ENCODE results near the gene PTGS1.
"Not testable (repeated sequence)": the region's sequence is repeated elsewhere in the genome, so short reads cannot be mapped to it uniquely, and the experiment has no call there.

Gene PTGS1

DNA sequence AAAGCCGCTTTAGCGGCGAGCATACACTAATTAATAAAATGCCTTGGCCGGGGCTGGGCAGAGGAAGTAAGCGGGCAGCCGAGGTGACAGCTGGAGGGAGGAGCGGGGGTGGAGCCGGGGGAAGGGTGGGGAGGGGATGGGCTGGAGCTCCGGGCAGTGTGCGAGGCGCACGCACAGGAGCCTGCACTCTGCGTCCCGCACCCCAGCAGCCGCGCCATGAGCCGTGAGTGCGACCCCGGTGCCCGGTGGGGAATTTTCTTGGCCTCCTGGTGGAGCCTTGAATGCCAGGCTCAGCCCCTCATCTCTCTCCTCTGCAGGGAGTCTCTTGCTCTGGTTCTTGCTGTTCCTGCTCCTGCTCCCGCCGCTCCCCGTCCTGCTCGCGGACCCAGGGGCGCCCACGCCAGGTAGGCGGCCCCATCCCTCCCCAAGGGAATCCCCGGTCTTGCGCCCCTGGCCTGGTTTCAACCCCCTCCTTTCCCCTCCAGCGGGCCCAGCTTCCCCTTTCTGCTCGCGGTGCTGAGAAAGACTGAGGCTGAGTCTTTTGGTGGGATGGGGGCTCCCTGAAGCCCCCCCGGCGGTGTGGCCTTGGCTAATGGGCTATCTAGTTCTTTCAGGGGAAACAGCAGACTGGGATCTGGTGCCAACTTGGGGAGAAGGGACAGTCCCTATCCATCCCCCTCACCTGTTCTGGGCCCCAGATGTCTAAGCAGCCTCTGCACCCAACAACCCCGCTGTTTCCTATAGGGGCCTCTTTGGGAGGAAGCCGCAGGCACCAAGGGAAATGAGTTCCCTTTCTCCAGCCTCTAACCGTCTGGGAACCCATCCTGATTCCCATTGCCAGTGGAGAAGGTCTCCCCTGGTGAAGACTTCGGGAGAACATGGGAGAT is at the start of gene PTGS1:
PTGS1 (plus strand) TSS at position 156 of the 887 bp plus-strand sequence; CDS start at position 217, 61 bp downstream.
- no peak for DNase-seq

GRCh38 chr9:122322553-122322952 is 48.3 kb upstream of the PTGS1 start:
- no peak for DNase-seq

DNA sequence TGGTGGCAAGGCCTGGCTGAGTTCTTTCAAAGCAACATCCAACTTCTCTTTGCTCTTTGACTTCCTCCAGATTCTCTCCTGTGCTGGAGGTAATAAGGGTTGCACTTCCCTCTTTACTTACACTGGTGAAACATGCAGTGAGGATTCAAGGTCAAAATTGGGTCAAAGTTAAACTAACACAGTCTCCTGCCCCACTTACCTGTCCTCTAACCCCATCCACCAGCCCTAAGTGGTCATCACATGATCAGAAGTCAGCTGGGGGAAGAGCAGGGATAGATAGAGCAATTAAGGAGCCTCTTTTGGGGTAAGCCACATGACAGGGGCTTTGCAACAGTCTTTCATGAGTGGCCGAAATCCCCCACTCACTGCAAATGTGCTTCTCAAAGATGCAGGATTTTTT is 46.2 kb upstream of the PTGS1 start:
- not testable (repeated sequence) for DNase-seq

- no peak for DNase-seq
These were observed 45.7 kb upstream of the PTGS1 start for GRCh38 chr9:122325124-122325523.

DNA sequence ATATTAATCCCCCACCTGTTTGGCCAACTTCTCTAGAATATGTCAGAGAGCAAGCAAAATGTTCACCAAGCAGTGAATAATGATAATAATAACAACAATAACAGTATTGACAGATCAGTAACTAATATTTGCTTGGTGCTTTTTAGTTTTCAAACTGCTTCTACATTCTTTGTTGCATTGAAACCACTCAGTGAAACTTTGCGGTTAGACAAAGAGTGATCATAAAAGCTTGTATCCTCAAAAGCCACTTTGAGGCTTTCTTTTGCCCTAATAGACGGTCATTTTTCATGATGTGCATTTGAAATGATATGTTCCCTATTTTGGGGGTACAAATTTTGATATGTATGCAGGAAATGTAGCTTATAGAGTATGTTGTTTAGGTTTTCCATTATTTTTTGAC is 43.6 kb upstream of the PTGS1 start:
- no peak for DNase-seq

DNA sequence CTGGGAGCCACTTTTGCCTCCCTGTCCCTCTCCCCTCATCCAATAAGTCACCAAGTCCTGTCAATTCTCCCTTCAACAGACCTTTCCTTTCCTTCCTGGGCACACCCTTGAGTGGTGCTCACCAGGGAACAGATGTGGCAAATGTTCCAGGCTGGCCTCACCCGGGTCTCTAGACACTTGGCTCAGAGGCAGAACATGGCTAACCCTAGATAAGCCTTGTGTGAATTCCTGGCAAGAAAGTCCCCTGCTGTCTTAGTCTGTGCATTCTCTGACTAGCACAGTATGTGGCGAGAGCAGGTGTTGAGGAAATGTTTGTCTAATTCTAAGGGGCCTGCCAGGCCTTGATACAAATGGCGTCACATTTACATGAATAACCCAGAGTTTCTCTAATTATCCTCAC is 41.2 kb upstream of the PTGS1 start:
- DNase-seq: no peak

- DNase-seq: not testable (repeated sequence)
These were observed 40.4 kb upstream of the PTGS1 start for GRCh38 chr9:122330466-122330865.

DNA sequence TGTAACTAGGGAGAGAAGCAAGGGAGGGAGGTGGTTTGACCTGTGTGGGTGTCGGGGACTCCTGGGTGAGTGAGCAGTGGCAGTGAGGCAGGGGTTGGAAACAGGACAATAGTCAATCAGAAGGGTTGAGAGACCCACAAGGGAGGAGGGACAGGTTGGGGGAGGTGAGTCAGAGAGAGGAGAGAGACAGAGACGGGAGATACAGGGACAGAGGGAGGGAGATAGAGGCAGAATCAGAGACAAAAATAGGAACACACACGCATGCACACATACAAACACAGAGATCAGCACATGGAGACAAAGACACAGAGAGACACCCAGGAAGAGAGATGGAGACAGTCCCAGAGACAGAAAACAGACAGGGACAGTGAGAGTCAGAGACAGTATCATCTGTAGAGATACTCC is 39.3 kb upstream of the PTGS1 start:
- DNase-seq: no peak

- DNase-seq: no peak
These were observed 38.7 kb upstream of the PTGS1 start for GRCh38 chr9:122332083-122332482.

DNA sequence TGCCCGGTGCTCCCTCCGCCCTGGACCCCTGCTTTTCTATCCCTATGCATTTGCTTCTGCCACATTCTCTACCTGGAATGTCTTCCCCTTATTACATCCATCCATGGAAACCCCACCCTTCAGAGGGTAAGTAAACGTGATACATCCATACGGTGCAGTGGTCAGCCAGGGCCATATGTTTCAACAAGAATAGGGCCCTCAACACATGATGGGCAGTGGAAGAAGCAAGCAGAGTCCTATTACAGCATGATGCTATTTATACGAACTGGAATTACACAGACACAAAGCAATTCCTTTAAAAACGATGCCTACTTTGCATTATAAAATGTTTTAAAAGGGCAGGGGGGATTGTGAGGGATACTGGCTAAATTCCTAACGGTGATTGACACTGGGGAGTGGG is 38.2 kb upstream of the PTGS1 start:
- DNase-seq: no peak

GRCh38 chr9:122333169-122333808 is 37.5 kb upstream of the PTGS1 start:
- DNase-seq: no peak

DNA sequence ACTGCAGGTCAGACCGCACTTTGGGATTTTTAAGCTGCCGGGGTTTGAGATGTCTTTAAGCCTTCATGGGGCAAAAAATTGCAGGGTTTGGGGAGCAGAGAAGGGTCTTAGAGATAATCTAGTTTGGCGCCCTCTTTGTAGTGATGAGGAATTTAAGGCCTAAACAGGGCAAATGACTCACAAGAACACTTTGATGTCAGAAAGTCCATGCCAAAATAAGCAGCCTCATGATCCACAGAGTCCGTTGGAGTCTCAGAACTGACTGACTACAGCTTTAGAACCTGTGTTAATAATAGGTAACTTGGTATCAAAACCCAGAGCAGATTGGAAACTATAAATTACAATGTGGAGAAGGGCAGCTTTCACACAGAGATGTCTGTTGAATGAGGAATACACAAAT is 35.9 kb upstream of the PTGS1 start:
- no peak for DNase-seq

- DNase-seq: no peak
These were observed 34.6 kb upstream of the PTGS1 start for GRCh38 chr9:122336189-122336588.

- DNase-seq: no peak
These were observed 33.8 kb upstream of the PTGS1 start for GRCh38 chr9:122336866-122337555.

DNA sequence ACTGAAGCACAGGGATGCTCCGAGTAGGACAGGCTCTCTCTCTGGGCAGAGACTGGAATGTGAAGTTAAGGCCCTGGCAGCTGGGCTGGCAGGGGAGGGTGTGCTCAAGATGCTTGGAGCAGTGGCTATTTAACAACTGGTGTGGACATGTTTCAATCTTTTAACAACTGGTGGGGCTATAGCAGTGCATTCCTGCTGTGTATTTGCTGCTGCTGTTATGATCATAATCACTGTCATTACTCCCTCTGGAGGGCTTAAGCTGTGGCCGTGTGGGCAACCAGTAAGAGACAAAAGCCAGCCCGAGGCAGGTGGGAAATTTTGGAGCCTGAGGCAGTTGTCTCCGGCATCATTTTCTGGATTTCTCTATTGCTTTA is 33.3 kb upstream of the PTGS1 start:
- DNase-seq: no peak

- DNase-seq: no peak
These were observed 32.3 kb upstream of the PTGS1 start for GRCh38 chr9:122338536-122338935.

- DNase-seq: no peak
These were observed 31.8 kb upstream of the PTGS1 start for GRCh38 chr9:122338994-122339393.

DNA sequence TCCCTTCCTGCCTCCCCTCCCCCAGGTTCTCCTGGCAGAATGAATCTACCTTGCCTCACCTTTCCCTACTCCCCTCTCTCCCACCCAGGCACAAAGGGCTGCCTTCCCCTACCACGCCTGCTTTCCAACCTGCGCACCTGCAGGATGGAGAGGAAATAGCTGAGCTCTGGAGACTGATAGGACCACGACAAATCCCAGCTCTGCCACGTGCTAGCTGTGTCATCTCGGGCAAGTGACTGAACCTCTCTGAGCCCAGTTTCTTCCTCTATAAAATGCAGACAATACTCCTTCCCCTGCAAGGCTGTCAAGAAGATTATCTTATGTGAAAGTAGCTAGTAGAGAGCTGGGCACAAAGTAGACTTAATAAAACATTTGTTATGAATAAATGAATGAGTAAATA is 31.2 kb upstream of the PTGS1 start:
- no peak for DNase-seq

GRCh38 chr9:122340161-122340560 is 30.7 kb upstream of the PTGS1 start:
- no peak for DNase-seq

DNA sequence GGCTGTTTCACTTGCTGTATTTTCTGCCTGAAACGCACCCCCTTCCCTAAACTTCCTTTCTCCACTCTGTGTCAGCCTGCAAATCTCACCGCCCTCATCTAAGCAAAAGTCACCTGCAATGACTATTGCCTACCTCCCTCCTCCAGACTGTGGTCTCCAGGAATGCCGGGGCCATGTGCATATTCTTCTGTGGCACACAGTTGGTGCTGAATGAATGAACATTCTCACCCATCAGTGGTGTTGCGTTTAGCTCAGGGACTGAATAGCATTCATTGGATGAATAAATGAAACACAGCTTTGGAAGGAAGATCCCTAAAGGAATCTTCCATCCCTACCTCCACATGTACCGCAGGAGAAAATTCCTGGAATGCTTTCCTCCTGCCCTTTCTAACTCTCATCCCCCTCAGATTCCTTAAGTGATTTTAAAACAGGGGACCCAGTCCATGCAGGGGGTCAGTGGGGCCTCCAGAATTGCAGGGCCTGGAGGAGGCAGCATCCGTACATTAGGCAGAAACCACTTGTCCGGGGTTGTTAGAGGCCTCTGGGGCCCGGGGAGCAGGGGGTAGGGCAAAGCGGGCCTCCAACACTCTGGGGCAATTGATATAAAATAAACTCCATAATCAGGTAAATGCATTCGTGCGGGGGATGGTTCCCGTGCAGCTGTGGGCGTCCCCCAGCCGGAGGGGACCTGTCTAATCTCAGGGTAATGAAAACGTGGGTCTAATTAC is 28.3 kb upstream of the PTGS1 start:
- DNase-seq: no peak

- no peak for DNase-seq
These were observed 24.1 kb upstream of the PTGS1 start for GRCh38 chr9:122346478-122347347.
